IPS-15b (cell line): ENCODE measurements around the gene AIFM3.

Source experiments
- H3K27me3 ChIP-seq: one replicate; pipeline ENCODE4 v1.6.1; 2013; ENCODE audit warnings: low read length; ENCODE audit not compliant: control insufficient read depth, insufficient read depth
- H3K36me3 ChIP-seq: one replicate; pipeline ENCODE4 v1.6.1; 2013; ENCODE audit warnings: low read length; ENCODE audit not compliant: control insufficient read depth, insufficient read depth
- H3K4me1 ChIP-seq: one replicate; pipeline ENCODE4 v1.6.1; 2013; ENCODE audit warnings: mild to moderate bottlenecking, low read length; ENCODE audit not compliant: control insufficient read depth, insufficient read depth
- H3K4me3 ChIP-seq: one replicate; pipeline ENCODE4 v1.5.1; 2013; ENCODE audit warnings: low read depth, low read length
- H3K9ac ChIP-seq: one replicate; pipeline ENCODE4 v1.6.1; 2013; ENCODE audit warnings: low read depth, mild to moderate bottlenecking, low read length
- H3K9me3 ChIP-seq: one replicate; pipeline ENCODE4 v1.6.1; 2013; ENCODE audit warnings: mild to moderate bottlenecking, low read length; ENCODE audit not compliant: control insufficient read depth, insufficient read depth

AIFM3 gene

GRCh38 chr22:21010426-21011113 lies 43.5 kb downstream of the AIFM3 start:
- peaks cover 6% of the 10 kb centered on the region for H3K27me3 ChIP-seq
- H3K4me3 ChIP-seq = no peak overlapping the region
- no peaks in the 10 kb centered on the region for H3K9me3 ChIP-seq
- H3K36me3 ChIP-seq = peaks cover 4% of the 10 kb centered on the region
- no peak overlapping the region for H3K9ac ChIP-seq
- H3K4me1 ChIP-seq = peaks cover 11% of the 10 kb centered on the region

GRCh38 chr22:21012446-21013407 lies 45.7 kb downstream of the AIFM3 start:
- Histone ChIP-seq H3K36me3 (peaks cover 4% of the 10 kb centered on the region), H3K4me3 (no peak overlapping the region), H3K9me3 (no peaks in the 10 kb centered on the region), H3K4me1 (peaks cover 11% of the 10 kb centered on the region), H3K9ac (no peak overlapping the region), H3K27me3 (peaks cover 9% of the 10 kb centered on the region)

- Histone ChIP-seq H3K36me3 (peaks cover 3% of the 10 kb centered on the region), H3K9me3 (no peaks in the 10 kb centered on the region), H3K4me3 (peak overlapping the region; percentile 78), H3K4me1 (peaks cover 11% of the 10 kb centered on the region), H3K27me3 (peaks cover 9% of the 10 kb centered on the region), H3K9ac (peak overlapping the region; percentile 12)
These were observed 46.7 kb downstream of the AIFM3 start for GRCh38 chr22:21013657-21014201.

- H3K36me3 ChIP-seq = no peaks in the 10 kb centered on the region
- no peaks in the 10 kb centered on the region for H3K9me3 ChIP-seq
- peaks cover 11% of the 10 kb centered on the region for H3K4me1 ChIP-seq
- H3K9ac ChIP-seq = no peak overlapping the region
- peak overlapping the region; percentile 78 for H3K4me3 ChIP-seq
- peaks cover 9% of the 10 kb centered on the region for H3K27me3 ChIP-seq
These were observed 47.2 kb downstream of the AIFM3 start for GRCh38 chr22:21014202-21014725.

- peaks cover 9% of the 10 kb centered on the region for H3K27me3 ChIP-seq
- peak within 1 kb of the TSS; percentile 78 for H3K4me3 ChIP-seq
- no peaks in the 10 kb centered on the region for H3K9me3 ChIP-seq
- H3K9ac ChIP-seq = no peak within 1 kb of the TSS
- H3K36me3 ChIP-seq = no peaks in the 10 kb centered on the region
- peaks cover 9% of the 10 kb centered on the region for H3K4me1 ChIP-seq
These were observed 47.8 kb downstream of the AIFM3 start, which contains the start of gene P2RX6 for GRCh38 chr22:21014726-21015465. Gene P2RX6, plus strand, starts transcription at chr22:21015165. Its CDS starts 10 bp downstream, at chr22:21015175.

- Histone ChIP-seq H3K9ac (no peak overlapping the region), H3K4me3 (no peak overlapping the region), H3K9me3 (no peaks in the 10 kb centered on the region), H3K27me3 (peaks cover 9% of the 10 kb centered on the region), H3K4me1 (peaks cover 3% of the 10 kb centered on the region), H3K36me3 (no peaks in the 10 kb centered on the region)
These were observed 48.5 kb downstream of the AIFM3 start for GRCh38 chr22:21015466-21016006.

- H3K4me1 ChIP-seq = peaks cover 3% of the 10 kb centered on the region
- H3K9me3 ChIP-seq = no peaks in the 10 kb centered on the region
These were observed 49.8 kb downstream of the AIFM3 start for GRCh38 chr22:21016644-21017420.

GRCh38 chr22:21018314-21018713 lies 51.3 kb downstream of the AIFM3 start:
- Histone ChIP-seq H3K36me3 (no peaks in the 10 kb centered on the region), H3K9me3 (no peaks in the 10 kb centered on the region), H3K4me1 (peaks cover 2% of the 10 kb centered on the region), H3K9ac (no peak overlapping the region), H3K4me3 (no peak overlapping the region), H3K27me3 (peaks cover 6% of the 10 kb centered on the region)

More at GRCh38 chr22:21016644-21017420, 49.8 kb downstream of the AIFM3 start:
- no peaks in the 10 kb centered on the region for H3K36me3 ChIP-seq
- H3K9ac ChIP-seq = no peak overlapping the region
- H3K27me3 ChIP-seq = peaks cover 9% of the 10 kb centered on the region
- H3K4me3 ChIP-seq = no peak overlapping the region

GRCh38 chr22:21020802-21021429 lies 53.9 kb downstream of the AIFM3 start:
- H3K27me3 ChIP-seq = peaks cover 3% of the 10 kb centered on the region
- no peak overlapping the region for H3K9ac ChIP-seq

GRCh38 chr22:21022507-21022906 lies 55.5 kb downstream of the AIFM3 start:
- no peak overlapping the region for H3K9ac ChIP-seq
- no peaks in the 10 kb centered on the region for H3K36me3 ChIP-seq
- no peaks in the 10 kb centered on the region for H3K4me1 ChIP-seq
- no peak overlapping the region for H3K4me3 ChIP-seq
- H3K27me3 ChIP-seq = no peaks in the 10 kb centered on the region
- H3K9me3 ChIP-seq = no peaks in the 10 kb centered on the region

More at GRCh38 chr22:21020802-21021429, 53.9 kb downstream of the AIFM3 start:
- Histone ChIP-seq H3K4me1 (no peaks in the 10 kb centered on the region), H3K4me3 (no peak overlapping the region), H3K9me3 (no peaks in the 10 kb centered on the region), H3K36me3 (no peaks in the 10 kb centered on the region)
